ENCODE measurements around the gene NBR1. TPM values are rescaled to one million over a fixed set of nuclear protein-coding genes. Genes with fewer than 3 reads are reported as not detected.
"Not testable (repeated sequence)": the region's sequence is repeated elsewhere in the genome, so short reads cannot be mapped to it uniquely, and the experiment has no call there.

The NBR1 gene, protein sequence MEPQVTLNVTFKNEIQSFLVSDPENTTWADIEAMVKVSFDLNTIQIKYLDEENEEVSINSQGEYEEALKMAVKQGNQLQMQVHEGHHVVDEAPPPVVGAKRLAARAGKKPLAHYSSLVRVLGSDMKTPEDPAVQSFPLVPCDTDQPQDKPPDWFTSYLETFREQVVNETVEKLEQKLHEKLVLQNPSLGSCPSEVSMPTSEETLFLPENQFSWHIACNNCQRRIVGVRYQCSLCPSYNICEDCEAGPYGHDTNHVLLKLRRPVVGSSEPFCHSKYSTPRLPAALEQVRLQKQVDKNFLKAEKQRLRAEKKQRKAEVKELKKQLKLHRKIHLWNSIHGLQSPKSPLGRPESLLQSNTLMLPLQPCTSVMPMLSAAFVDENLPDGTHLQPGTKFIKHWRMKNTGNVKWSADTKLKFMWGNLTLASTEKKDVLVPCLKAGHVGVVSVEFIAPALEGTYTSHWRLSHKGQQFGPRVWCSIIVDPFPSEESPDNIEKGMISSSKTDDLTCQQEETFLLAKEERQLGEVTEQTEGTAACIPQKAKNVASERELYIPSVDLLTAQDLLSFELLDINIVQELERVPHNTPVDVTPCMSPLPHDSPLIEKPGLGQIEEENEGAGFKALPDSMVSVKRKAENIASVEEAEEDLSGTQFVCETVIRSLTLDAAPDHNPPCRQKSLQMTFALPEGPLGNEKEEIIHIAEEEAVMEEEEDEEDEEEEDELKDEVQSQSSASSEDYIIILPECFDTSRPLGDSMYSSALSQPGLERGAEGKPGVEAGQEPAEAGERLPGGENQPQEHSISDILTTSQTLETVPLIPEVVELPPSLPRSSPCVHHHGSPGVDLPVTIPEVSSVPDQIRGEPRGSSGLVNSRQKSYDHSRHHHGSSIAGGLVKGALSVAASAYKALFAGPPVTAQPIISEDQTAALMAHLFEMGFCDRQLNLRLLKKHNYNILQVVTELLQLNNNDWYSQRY
- 84.7 TPM for total RNA-seq

DNA sequence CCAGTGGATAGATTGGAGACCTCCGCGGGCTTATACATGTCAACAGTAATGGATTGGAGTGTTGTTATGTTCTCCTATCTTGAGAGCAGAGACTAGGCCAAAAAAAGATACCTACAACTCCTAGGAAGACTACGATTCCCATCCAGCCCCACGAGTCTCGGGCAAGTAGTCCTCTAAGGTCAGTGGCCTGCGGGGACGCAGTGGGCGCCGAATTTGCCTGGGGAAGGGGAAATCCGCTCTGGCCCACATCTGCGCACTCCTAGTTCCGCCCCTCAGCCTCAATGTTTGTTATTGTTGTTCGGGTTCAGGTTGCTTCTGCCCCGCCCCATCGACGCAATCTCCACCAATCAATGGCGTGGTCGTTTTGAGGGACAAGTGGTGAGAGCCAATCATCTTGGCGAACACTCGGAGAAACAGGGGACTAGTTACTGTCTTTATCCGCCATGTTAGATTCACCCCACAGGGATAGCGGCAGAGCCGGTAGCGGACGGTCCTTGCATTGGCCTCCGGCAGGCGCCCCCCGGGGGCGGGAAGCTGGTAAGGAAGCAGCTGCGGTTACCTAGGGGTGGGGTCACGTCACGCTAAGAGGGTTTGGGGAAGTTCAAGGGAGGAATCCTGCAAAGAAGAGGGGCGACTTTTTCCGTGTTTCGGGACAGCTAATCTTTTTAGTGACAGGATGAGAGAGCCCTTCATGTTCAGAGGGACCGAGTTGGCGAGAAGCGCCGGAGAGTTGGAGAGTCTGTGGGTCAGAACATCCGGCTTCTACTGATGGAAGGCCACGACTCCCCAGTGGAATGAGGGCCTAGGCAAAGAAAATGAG, at the start of gene NBR1:
NBR1 (plus strand) TSS at position 449 of the 820 bp plus-strand sequence. CDS start 4,586 bp downstream, outside the sequence.
- peak; percentile 96 for DNase-seq (ENCODE audit: low spot score)

DNA sequence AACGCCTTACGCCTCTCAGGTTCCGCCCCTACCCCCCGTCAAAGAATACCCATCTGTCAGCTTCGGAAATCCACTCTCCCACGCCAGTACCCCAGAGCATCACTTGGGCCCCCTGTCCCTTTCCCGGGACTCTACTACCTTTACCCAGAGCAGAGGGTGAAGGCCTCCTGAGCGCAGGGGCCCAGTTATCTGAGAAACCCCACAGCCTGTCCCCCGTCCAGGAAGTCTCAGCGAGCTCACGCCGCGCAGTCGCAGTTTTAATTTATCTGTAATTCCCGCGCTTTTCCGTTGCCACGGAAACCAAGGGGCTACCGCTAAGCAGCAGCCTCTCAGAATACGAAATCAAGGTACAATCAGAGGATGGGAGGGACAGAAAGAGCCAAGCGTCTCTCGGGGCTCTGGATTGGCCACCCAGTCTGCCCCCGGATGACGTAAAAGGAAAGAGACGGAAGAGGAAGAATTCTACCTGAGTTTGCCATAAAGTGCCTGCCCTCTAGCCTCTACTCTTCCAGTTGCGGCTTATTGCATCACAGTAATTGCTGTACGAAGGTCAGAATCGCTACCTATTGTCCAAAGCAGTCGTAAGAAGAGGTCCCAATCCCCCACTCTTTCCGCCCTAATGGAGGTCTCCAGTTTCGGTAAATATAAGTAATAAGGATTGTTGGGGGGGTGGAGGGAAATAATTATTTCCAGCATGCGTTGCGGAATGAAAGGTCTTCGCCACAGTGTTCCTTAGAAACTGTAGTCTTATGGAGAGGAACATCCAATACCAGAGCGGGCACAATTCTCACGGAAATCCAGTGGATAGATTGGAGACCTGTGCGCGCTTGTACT, 45.7 kb upstream of the NBR1 start, which contains the start of gene BRCA1:
BRCA1 (minus strand) TSS at position 232 of the 834 bp plus-strand sequence. CDS start 1,268 bp downstream, outside the sequence.
- peak; percentile 94 for DNase-seq (ENCODE audit: low spot score)

DNA sequence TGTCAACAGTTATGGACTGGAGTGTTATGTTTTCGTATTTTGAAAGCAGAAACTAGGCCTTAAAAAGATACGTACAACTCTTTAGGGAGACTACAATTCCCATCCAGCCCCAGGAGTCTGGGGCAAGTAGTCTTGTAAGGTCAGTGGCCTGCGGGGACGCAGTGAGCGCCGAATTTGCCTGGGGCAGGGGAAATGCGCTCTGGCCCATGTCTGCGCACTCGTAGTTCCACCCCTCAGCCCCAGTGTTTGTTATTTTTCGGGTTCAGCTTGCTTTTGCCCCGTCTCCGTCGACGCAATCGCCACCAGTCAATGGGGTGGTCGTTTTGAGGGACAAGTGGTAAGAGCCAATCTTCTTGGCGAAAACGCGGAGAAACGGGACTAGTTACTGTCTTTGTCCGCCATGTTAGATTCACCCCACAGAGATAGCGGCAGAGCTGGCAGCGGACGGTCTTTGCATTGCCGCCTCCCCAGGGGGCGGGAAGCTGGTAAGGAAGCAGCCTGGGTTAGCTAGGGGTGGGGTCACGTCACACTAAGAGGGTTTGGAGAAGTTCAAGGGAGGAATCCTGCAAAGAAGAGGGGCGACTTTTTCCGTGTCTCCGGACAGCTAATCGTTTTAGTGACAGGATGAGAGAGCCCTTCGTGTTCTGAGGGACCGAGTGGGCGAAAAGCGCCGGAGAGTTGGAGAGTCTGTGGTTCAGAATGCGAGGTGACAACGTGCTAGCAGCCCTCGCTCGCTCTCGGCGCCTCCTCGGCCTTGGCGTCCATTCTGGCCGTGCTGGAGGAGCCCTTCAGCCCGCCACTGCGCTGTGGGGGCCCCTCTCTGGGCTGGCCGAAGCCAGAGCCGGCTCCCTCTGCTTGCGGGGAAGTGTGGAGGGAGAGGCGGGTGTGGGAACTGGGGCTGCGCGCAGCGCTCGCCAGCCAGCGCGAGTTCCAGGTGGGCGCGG, 44.8 kb upstream of the NBR1 start:
- no peak for DNase-seq (ENCODE audit: low spot score)

DNA sequence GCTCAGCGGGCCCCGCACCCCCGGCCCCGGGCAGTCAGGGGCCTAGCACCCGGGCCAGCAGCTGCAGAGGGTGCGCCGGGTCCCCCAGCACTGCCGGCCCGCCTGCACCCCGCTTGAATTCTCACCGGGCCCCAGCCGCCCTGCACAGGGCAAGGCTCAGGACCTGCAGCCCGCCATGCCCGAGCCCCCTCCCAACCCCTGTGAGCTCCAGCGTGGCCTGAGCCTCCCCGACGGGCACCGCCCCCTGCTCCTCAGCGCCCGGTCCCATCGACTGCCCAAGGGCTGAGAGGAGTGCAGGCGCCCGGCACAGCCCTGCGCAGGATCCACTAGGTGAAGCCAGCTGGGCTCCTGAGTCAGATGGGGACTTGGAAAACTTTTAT, 44.1 kb upstream of the NBR1 start:
- DNase-seq (ENCODE audit: low spot score), result no peak

- not testable (repeated sequence) for DNase-seq (ENCODE audit: low spot score)
Observed at GRCh38 chr17:43127333-43127876, 43.6 kb upstream of the NBR1 start.

- DNase-seq (ENCODE audit: low spot score), result no peak
Observed at GRCh38 chr17:43129671-43130010, 41.4 kb upstream of the NBR1 start.

GRCh38 chr17:43132117-43132516, 38.9 kb upstream of the NBR1 start:
- DNase-seq (ENCODE audit: low spot score), result no peak

DNA sequence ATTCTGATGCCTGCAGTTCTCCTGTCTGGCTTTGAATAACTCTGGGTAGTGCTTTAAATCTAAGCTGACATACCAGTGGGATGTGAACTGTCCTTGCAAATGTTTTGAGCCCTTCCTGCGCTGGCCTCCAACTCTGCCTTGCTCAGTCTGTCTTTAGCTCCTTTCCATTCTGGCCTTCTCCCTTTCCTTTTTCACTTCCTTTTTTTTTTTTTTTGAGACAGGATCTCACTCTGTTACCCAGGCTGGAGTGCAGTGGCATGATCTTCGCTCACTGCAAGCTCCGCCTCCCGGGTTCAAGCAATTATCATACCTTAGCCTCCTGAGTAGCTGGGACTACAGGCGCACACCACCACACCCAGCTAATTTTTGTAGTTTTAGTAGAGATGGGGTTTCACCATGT, 37.6 kb upstream of the NBR1 start:
- not testable (repeated sequence) for DNase-seq (ENCODE audit: low spot score)

DNA sequence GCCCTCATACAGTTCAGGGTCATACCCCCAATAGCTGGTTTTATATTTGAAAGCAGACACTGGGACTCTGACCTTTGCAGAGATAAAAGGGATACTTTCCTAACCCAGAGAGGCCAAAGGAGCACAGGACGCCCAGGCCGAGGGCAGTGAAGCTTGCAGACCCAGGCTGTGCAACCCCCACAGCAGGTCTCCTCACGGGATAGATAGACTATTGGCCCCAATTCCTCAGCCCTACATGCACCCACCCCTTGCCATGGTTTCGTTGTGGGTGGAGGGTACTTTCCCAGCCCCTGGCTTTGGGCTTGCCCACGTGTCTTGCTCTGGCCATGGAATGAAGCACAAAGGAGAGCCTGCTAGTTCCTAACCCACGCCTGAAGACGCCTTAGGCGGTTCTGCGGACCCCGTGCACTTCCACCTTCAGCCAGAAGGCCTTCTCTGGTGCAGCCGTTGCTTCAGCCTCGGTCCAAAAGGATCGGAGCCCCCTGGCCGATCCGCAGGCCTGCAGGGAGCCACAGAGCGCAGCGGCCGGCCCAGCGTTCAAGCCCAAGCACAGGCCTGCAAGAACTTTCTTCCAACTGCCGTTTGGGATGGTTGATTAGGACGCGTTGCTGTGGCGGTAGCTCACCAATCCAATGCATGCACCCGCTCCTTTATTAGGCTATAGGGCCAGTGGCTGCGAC, 36.1 kb upstream of the NBR1 start:
- no peak for DNase-seq (ENCODE audit: low spot score)

GRCh38 chr17:43135454-43135819, 35.6 kb upstream of the NBR1 start:
- DNase-seq (ENCODE audit: low spot score), result no peak

DNA sequence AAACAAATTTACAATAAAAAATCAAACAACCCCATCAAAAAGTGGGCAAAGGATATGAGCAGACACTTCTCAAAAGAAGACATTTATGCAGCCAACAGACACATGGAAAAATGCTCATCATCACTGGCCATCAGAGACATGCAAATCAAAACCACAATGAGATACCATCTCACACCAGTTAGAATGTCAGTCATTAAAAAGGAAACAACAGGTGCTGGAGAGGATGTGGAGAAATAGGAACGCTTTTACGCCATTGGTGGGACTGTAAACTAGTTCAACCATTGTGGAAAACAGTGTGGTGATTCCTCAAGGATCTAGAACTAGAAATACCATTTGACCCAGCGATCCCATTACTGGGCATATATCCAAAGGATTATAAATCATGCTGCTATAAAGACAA, 34.4 kb upstream of the NBR1 start:
- DNase-seq (ENCODE audit: low spot score), result not testable (repeated sequence)

DNA sequence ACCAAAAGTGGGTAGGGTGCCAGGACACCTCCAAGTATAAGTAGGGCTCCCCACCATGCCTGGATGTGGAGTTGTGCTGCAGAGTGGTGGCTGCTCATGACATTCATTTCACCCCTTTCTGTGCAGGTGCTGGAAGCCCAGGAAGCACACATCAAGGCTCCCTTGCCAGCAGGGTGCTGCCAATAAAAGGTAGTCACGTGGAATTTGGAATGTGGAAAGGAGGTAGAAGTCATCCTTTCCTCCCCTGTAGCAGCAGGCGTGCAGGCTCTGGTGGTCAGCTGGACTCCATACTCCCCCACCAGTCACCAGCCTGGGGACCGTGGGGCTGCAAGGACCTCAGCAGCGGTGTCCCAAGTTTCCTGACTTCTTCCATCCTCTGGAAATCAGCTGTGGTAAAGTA, 32.5 kb upstream of the NBR1 start:
- not testable (repeated sequence) for DNase-seq (ENCODE audit: low spot score)

GRCh38 chr17:43140396-43141332, 30.4 kb upstream of the NBR1 start:
- no peak for DNase-seq (ENCODE audit: low spot score)

- no peak for DNase-seq (ENCODE audit: low spot score)
Observed at GRCh38 chr17:43142153-43142552, 28.9 kb upstream of the NBR1 start.

GRCh38 chr17:43143201-43143600, 27.8 kb upstream of the NBR1 start:
- no peak for DNase-seq (ENCODE audit: low spot score)

DNA sequence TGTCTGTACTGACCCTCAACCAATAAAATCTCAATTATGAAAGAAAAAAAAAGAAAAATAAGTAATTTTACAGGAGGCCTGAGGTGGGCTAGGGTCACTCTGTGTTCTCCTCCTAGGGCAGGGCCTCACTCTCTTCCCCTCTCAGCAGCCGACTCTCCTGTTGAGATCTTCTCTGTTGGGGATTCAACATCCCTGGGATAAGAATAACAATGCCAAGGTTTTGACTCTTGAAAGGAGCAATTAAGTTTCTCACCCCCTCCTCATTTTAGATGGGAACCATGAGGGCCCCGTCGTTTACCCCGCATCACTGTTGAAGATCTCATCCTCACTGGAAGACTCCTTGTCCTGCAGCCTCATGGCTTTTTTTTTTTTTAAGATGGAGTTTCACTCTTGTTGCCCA, 24.4 kb upstream of the NBR1 start:
- no peak for DNase-seq (ENCODE audit: low spot score)

- DNase-seq (ENCODE audit: low spot score), result no peak
Observed at GRCh38 chr17:43151880-43152456, 19.0 kb upstream of the NBR1 start.
